HUDEP-2 (cell line): ENCODE data around the gene TOLLIP.
"Not testable (repeated sequence)": the region's sequence is repeated elsewhere in the genome, so short reads cannot be mapped to it uniquely, and the experiment has no call there.

Experiments used
- DNase-seq, 76 experiments: peaks; one replicate each; lab custom pipeline; 2025; ENCODE audit not compliant: unreplicated experiment in 76 of 76; lab: John Stamatoyannopoulos, UW

Gene TOLLIP

DNA sequence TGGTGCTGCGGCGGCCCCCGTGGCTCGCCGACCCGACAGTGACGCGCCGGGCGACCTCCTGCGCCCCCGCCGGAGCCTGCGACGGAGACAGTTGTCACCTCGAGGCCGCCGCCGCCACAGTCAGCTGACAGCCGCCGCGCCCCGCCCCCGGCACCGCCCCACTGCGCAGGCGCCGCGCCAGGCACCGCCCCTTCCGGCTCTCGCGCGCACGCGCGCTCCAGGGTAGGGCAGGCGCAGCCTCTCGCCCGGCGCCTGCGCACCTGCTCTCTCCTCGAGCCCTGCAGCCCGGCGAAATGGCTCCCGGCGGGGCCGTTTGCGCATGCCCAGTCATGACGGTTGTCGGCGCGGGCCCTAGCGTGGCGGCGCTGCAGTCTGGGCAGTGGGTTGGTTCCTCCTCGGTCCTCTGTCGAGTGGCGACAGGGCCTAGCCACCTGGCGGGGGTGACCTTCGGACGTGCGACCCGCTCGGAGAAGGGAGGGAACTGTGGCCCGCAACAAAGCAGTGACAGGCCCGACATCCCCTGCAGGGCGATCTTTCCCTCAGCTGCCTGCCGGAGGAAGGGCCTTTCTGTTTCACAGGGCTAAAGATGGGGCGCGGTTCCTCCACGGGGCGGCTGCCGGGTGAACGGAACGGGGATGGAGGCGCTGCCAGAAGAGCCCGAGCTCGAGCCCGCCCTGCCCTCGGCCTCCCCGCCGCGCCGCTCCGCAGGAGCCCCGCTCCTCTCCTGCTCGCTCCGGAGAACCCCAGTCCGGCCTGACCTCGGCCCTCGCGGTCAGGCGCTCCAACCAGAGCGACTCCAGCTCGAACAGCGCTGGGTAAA lies at the start of gene TOLLIP:
TOLLIP (minus strand) TSS at position 135 of the 820 bp plus-strand sequence; CDS start at position 1, 134 bp downstream.
- DNase-seq, result peak in 75 of 76 experiments; percentile 36 to 96 (median 89)

- not testable (repeated sequence) for DNase-seq
Measured at GRCh38 chr11:1358931-1359330, 49.5 kb upstream of the TOLLIP start.

DNA sequence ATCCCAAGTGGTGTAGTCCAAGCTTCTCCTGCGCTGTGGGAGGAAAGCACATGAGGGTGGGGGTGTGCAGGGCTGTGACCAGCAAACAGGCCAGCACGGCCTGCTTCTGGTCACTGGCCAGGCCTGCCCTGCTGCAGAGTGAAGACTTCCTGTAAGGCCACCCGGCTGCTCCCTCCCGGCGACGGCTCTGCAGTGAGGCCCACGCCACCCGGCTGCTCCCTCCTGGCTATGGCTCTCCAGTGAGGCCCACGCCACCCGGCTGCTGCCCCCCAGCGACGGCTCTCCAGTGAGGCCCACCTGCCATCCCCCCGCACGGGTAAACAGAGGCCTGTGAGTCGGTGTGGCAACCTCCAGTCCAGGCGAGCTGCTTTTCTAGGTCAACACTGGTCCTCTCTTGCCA lies 48.9 kb upstream of the TOLLIP start:
- DNase-seq, result no peak

GRCh38 chr11:1356478-1356960 lies 47.1 kb upstream of the TOLLIP start:
- DNase-seq, result no peak

DNA sequence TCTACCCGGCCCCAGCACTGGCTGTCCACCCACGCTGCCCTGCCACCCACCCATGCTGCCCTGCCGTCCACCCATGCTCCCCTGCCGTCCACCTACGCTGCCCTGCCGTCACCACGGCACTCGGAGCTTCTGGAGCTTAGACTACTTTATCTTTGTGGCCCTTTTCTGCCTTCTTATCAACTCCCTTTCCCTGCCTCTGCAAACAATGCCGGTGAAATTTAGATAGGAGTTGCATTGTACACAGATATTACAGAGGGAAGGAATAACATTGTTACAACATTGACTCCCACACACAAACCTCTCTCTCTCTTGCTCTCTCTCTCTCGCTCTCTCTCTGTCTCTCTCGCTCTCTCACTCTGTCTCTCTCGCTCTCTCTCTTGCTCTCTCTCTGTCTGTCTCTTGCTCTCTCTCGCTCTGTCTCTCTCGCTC lies 46.6 kb upstream of the TOLLIP start:
- DNase-seq, result peak in 10 of 76 experiments; percentile 3 to 38 (median 24)

DNA sequence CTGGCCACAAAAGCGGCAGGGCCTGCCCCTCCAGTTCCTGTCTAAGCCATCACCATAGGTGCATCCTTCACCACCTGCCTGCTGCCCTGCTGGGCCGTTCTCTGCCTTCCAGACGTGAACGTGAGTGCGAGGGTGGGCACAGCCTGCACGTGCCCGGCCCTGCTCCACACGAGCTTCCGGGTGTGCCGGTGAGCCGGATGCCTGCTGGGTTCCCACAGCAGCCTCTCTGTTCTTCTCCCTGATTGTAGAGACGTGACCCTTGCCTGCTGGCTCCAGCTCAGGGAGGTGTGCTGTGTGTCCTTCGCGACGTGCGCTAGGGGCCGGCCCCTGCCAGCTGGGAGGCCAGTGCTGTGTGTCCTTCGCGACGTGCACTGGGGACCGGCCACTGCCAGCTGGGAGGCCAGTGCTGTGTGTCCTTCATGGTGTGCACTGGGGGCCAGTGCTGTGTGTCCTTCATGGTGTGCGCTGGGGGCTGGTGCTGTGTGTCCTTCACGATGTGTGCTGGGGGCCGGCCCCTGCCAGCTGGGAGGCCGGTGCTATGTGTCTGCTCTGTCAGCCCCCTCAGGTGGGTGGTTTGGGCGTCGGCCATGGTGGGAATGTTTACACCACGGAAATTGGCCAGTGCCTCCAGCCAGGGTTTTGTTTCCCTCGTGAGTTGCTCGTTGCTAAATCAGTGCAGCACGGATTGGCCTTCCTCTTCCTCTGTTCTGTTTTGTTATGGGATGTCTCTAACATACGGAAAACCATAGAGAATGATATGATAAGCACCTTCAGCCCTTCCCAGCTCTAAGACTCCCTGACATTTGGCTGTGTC lies 44.9 kb upstream of the TOLLIP start:
- no peak for DNase-seq

DNA sequence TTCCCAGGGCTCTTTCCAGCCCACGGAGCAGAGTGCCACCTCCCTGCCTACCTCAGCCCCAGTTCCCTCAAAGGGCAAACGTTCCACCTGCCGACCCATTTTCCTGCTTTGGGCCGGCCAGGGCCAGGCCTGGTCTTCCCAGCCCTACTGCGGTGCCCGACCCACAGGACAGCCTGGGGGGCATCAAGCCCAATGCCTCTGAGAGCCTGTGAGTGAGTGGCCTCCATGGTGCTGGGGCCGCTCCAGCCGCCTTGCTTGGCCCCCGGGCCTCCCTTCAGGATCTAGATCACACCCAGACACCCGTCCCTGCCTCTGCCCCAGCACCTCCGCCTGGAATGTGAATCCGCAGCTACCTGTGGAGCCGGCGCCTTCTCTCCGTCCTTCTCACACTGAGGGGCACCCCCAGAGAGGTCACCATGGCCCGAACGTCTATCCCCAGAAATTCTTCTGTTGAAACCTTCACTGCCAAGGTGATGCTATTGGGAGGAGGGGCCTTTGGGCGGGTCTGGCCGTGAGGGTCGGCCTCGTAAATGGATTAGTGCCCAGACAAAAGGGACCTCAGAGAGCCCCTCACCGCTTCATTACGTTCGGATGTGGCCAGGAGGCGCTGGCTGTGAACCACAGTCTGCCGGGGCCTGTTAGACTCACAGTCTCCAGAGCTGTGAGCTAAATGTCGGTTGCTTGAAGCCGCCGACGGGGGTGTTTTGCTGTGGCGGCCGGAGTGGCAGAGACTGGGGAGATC lies 44.1 kb upstream of the TOLLIP start:
- DNase-seq, result no peak

DNA sequence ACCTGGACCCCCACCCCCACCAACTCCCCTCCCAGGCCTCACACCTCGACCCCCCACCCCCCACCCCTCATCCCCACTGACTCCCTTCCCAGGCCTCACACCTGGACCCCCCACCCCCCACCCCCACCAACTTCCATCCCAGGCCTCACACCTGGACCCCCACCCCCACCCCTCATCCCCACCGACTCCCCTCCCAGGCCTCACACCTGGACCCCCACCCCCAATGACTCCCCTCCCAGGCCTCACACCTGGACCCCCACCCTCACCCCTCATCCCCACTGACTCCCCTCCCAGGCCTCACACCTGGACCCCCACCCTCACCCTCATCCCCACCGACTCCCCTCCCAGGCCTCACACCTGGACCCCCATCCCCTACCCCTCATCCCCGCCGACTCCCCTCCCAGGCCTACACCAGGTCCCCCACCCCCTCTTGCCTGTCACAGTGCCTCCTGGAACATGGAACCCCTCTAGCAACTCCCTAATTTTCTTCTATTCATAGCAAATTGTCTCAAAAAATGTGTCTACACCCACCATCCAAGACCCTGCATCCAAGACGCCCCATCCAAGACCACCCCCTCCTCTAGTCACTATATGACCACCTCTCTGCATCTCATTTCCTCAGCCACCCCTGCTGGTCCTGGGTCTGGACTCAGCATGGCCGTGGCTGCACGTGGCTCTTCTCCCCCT lies 43.4 kb upstream of the TOLLIP start:
- DNase-seq, result no peak

DNA sequence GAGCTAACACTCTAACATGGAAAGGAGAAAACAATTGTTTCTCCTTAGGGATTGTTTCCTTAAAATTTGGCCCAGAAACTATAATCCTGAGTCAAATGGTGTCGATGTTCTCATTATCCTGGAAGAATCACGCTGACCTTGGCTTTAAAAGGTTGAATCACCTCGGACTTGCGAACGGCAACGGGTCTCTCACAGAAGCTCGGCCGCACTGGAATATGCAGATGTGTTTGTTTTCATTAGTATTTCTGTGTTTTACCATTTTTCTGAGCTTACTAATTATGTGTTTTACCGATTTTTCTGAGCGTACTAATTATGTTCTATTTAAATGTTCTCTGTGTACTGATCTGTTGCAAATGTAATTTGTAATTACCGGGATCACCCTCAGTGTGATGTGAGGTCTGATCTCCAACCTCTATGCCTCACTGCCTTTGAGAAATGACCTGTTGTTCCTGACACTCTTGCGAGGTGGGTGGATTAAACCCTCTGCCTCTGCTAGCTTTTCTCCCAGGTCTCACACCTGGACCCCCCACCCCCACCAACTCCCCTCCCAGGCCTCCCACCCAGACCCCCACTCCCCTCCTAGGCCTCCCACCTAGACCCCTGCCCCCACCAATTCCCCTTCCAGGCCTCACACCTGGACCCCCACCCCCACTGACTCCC lies 42.0 kb upstream of the TOLLIP start:
- DNase-seq, result peak in 9 of 76 experiments; percentile 6 to 45 (median 10)

DNA sequence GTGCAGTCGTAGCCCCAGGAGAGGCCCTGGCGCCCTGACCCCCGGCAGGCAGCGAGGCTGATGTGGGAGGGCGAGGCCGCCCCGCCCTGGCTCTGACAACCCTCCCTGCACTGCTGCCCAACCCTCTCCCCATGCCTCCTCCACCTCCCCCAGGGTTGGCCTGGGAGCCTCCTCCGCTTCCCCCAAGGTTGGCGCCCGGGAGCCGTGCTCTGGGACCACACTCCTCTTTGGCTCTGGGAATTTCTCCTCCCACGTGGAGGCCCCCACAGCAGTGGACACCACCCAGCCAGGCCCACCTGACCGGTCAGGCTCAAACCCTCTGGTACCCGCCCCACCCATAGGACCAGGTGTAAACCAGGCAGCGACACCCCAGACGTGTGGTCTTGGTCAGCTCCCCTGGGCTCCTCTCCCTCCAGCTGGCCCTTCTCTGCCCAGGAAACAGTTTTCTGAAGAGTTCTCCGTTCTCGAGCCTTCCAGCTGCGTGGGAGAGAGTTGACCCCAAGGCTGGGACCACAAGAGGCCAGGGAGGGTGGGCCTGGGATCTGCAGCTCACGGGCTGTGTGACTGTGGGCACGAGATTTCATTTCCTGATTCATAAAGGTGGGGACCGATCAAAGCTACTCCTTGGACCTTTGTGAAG lies 40.8 kb upstream of the TOLLIP start:
- DNase-seq, result no peak

DNA sequence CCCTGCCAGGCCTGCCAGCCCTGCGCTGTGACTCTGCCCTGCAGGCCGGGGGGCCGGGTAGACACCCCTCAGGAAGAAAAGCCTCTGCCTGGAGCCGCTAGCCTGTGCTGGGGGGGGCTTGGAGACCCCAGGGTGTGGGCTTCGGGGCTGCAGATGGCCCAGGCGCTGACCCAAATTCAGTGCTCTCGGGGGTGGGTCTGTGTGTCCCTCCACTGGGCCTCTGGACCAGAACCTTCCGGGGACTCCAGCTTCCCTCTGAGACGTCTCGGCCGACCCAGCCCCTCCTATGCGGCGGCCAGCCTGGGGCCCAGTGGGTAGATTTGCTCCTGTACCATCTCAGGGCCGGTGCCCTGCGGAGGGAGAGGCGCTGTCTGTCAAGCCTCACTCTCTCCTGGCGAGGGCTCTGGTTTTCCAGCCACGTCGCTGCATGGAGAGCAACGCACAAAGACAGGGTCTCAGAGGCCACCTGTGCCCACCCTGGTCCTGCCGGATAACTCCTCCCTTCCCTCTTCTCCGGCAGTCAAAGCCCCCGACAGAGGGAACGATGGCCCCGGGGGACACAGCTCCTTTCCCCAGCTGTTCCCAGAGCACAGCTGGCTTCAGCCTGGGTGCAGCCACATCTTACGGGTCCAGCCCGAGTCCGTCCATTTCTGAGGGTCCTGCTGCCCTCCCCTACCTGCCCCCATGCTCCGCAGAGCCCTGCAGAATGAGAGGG lies 40.1 kb upstream of the TOLLIP start:
- no peak for DNase-seq

GRCh38 chr11:1348796-1349326 lies 39.4 kb upstream of the TOLLIP start:
- DNase-seq, result no peak

GRCh38 chr11:1348146-1348795 lies 38.8 kb upstream of the TOLLIP start:
- DNase-seq, result no peak

DNA sequence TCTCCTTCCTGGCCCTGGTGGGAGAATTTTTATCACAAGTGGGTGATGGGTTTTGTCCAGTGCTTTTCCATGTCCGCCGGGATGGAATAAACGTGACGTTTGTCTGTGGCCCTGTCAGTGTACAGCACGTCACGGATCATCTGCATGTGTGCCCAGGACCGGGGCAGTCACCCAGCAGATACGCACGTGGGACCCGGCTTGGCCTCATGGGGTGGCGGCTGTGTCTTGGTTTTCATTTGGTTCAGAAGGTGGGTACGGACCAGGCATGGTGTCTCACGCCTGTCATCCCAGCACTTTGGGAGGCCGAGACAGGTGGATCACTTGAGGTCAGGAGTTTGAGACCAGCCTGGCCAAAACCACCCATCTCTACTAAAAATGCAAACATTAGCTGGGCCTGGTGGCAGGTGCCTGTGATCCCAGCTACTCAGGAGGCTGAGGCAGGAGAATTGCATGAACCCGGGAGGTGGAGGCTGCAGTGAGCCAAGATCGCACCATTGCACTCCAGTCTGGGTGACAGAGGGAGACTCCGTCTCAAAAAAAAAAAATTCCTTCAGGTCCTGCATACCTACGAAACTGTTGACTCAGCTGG lies 38.1 kb upstream of the TOLLIP start:
- not testable (repeated sequence) for DNase-seq

GRCh38 chr11:1346669-1347390 lies 37.4 kb upstream of the TOLLIP start:
- DNase-seq, result no peak

DNA sequence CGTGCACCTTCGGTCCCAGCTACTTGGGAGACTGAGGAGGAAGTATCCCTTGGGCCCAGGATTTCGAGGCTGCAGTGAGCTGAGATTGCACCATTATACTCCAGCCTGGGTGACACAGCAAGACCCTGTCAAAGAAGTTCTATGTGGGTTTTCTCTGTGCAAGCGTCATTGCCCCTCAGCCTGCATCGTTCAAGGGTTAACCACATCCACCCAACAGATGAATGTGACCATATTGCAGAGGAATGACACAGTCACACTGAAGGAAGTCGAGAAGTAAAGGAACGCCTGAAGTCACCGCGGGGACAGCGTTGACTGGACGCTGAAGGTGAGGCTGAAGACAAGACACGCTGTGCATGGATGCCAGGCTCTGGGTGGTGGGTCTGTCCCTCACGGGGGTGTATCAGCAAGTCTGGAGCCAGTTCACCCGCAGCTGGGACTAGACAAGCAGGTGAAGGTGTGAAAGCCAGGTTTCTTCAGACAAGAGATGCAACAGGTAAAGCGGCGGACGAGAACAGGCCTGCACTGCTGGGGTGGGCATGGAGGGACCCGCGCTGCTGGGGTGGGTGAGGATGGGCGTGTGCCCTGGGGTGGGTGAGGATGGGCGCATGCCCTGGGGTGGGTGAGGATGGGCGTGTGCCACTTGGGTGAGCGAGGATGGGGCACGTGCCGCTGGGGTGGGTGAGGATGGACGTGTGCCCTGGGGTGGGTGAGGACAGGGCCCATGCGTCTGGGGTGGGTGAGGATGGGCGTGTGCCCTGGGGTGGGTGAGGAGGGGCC lies 36.5 kb upstream of the TOLLIP start:
- no peak for DNase-seq
